Skeletal muscle tissue (tissue), 4 donors: ENCODE results near the gene CELF4. TPM values are rescaled to one million over a fixed set of nuclear protein-coding genes. Genes with fewer than 3 reads are reported as not detected.
A peak's percentile ranks its signal among the peaks of the same experiment; 100 is the strongest.

ENCODE experiments used
- H3K27ac ChIP-seq: one replicate; pipeline ENCODE4 v1.7.0; 2013; ENCODE audit warnings: mild to moderate bottlenecking, low read depth, low read length, inconsistent platforms
- H3K27me3 ChIP-seq, 3 donors: one replicate each; pipeline ENCODE4 v1.7.0; 2013; ENCODE audit warnings: low read length in 3 of 3; ENCODE audit not compliant: control insufficient read depth in 3 of 3, insufficient read depth in 3 of 3
- H3K36me3 ChIP-seq, 3 donors: one replicate each; pipeline ENCODE4 v1.7.0; 2013; ENCODE audit warnings: low read length in 3 of 3; ENCODE audit not compliant: control insufficient read depth in 3 of 3, insufficient read depth in 3 of 3
- H3K4me1 ChIP-seq, 3 donors: one replicate each; pipeline ENCODE4 v1.7.0; 2013; ENCODE audit warnings: low read length in 3 of 3, mild to moderate bottlenecking in 3 of 3; ENCODE audit not compliant: control insufficient read depth in 3 of 3, insufficient read depth in 3 of 3
- H3K4me3 ChIP-seq, 3 donors: one replicate each; pipeline ENCODE4 v1.7.0; 2013; ENCODE audit warnings: low read length in 3 of 3
- H3K9ac ChIP-seq, 3 donors: one replicate each; pipeline ENCODE4 v1.7.0; 2013; ENCODE audit warnings: low read length in 3 of 3, mild to moderate bottlenecking in 3 of 3, moderate library complexity in 2 of 3, low read depth in 1 of 3
- H3K9me3 ChIP-seq, 3 donors: one replicate each; pipeline ENCODE4 v1.7.0; 2013; ENCODE audit warnings: low read length in 3 of 3; ENCODE audit not compliant: control insufficient read depth in 3 of 3
- total RNA-seq: library from RNA; depleted of rRNA; stranded (reverse); fragments of >200 nt; gene quantifications from one replicate; pipeline ENCODE4 v1.2.3, GENCODE V29; 2014
- donor health status: Osteomylitis.

Gene CELF4
- not detected for total RNA-seq

- H3K27ac ChIP-seq: no peak within 1 kb of the TSS
- H3K9ac ChIP-seq: peak within 1 kb of the TSS in 2 of 3 donors; percentile 38 to 54
- peak within 1 kb of the TSS; percentile 68 to 75 (median 73) for H3K4me3 ChIP-seq
- peaks cover 16 to 22% (median 20%) of the 10 kb centered on the region in 3 donors for H3K4me1 ChIP-seq
- H3K27me3 ChIP-seq: peaks cover 50 to 76% (median 57%) of the 10 kb centered on the region in 3 donors
- no peaks in the 10 kb centered on the region for H3K36me3 ChIP-seq
- H3K9me3 ChIP-seq: no peaks in the 10 kb centered on the region
Observed at GRCh38 chr18:37565101-37565976, at the start of gene CELF4. Gene CELF4, minus strand, starts transcription at chr18:37565798.

- Histone ChIP-seq H3K9ac (no peak overlapping the region), H3K4me3 (no peak overlapping the region), H3K36me3 (no peaks in the 10 kb centered on the region), H3K27me3 (peaks cover 0 to 13% (median 0%) of the 10 kb centered on the region in 3 donors), H3K4me1 (no peaks in the 10 kb centered on the region), H3K9me3 (no peaks in the 10 kb centered on the region), H3K27ac (no peak overlapping the region)
Observed at GRCh38 chr18:37613253-37613565, 47.6 kb upstream of the CELF4 start.

GRCh38 chr18:37612524-37613252 is 47.1 kb upstream of the CELF4 start:
- no peak overlapping the region for H3K9ac ChIP-seq
- H3K27me3 ChIP-seq: peaks cover 0 to 13% (median 0%) of the 10 kb centered on the region in 3 donors
- no peaks in the 10 kb centered on the region for H3K36me3 ChIP-seq
- no peaks in the 10 kb centered on the region for H3K4me1 ChIP-seq
- no peak overlapping the region for H3K4me3 ChIP-seq
- no peaks in the 10 kb centered on the region for H3K9me3 ChIP-seq
- H3K27ac ChIP-seq: no peak overlapping the region

DNA sequence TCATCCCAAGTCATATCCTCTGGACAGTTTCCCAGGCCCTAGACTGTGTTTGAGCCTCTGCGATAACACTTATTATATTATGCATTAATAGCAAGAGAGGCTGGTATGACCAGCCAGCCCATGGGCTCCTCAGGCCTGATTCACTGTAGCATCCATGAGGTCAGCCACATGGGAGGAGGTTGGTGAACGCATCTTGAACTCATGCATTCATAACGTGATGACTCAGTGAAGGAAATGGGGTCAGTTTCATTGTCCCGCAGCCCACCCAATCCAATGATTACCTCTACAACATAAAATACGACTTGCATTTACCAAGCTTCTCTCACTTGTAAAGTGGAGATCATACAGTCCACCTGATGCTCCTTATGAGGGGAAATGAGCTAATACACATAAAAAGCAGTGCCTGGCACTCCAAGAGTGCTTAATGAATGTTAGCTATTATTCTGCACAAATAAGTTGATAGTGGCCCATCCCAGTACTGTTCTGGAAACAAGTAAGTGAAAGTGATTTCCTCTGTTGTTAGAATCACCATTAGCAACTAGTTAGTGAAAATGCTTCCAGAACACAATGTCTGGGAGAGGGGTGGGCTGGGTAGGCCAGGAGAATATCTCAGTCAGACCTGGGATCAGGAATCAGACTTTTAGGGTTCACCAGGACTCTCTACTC is 46.1 kb upstream of the CELF4 start:
- no peak overlapping the region for H3K9ac ChIP-seq
- H3K4me1 ChIP-seq: no peaks in the 10 kb centered on the region
- no peaks in the 10 kb centered on the region for H3K9me3 ChIP-seq
- H3K27me3 ChIP-seq: peaks cover 0 to 13% (median 0%) of the 10 kb centered on the region in 3 donors
- no peak overlapping the region for H3K27ac ChIP-seq
- H3K36me3 ChIP-seq: no peaks in the 10 kb centered on the region
- H3K4me3 ChIP-seq: no peak overlapping the region

DNA sequence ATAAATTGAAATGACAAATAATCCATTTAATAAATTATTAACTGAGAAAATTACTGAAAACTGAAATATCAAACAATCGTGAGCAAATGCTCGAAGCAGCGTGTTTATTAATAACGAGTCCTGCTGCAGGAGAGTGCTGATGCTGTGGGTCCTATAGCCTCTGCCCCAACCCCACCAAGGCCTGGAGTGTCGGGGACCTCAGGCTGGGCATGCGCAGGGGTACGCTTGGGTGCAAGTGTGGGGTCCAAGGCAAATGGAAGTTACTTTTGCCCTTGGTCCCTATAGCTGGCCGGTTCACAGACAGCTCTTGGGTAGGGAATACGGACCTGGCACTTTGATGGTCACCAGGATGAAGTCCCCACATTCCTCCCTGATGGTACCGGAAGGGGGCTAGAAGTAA is 43.3 kb upstream of the CELF4 start:
- H3K36me3 ChIP-seq: no peaks in the 10 kb centered on the region
- H3K27ac ChIP-seq: no peak overlapping the region
- H3K4me1 ChIP-seq: no peaks in the 10 kb centered on the region
- H3K27me3 ChIP-seq: peaks cover 0 to 13% (median 0%) of the 10 kb centered on the region in 3 donors
- H3K9me3 ChIP-seq: no peaks in the 10 kb centered on the region
- no peak overlapping the region for H3K4me3 ChIP-seq
- H3K9ac ChIP-seq: no peak overlapping the region

GRCh38 chr18:37607281-37607680 is 41.7 kb upstream of the CELF4 start:
- Histone ChIP-seq H3K27ac (no peak overlapping the region), H3K9ac (no peak overlapping the region), H3K36me3 (no peaks in the 10 kb centered on the region), H3K9me3 (no peaks in the 10 kb centered on the region), H3K4me1 (no peaks in the 10 kb centered on the region), H3K27me3 (peaks cover 0 to 7% (median 0%) of the 10 kb centered on the region in 3 donors), H3K4me3 (no peak overlapping the region)

GRCh38 chr18:37604032-37604431 is 38.4 kb upstream of the CELF4 start:
- no peaks in the 10 kb centered on the region for H3K36me3 ChIP-seq
- H3K9me3 ChIP-seq: no peaks in the 10 kb centered on the region
- H3K4me3 ChIP-seq: no peak overlapping the region
- no peak overlapping the region for H3K9ac ChIP-seq
- no peaks in the 10 kb centered on the region for H3K27me3 ChIP-seq
- H3K4me1 ChIP-seq: no peaks in the 10 kb centered on the region
- no peak overlapping the region for H3K27ac ChIP-seq

GRCh38 chr18:37598966-37599896 is 33.6 kb upstream of the CELF4 start:
- H3K36me3 ChIP-seq: no peaks in the 10 kb centered on the region
- no peak overlapping the region for H3K27ac ChIP-seq
- H3K4me1 ChIP-seq: no peaks in the 10 kb centered on the region
- no peak overlapping the region for H3K9ac ChIP-seq
- no peak overlapping the region for H3K4me3 ChIP-seq
- no peaks in the 10 kb centered on the region for H3K9me3 ChIP-seq
- peaks cover 0 to 2% (median 0%) of the 10 kb centered on the region in 3 donors for H3K27me3 ChIP-seq

DNA sequence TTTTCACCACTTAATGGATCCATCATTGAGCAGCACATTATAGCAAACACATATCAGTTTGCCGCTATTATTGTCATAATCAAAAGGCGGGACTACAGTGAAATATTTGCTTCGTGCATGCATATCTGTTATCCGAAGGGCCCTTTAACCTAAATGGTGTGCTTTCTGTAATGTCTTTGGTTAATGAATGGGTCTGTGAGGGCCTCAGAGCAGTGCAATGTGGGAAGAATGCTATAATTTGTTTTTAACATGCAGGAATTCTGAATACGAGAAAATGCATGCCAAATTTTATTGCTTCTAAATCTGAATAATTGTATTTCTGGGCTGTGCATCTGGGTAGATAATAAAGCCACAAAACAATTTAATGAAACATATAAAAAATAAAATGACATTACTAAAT is 32.8 kb upstream of the CELF4 start:
- H3K27ac ChIP-seq: no peak overlapping the region
- H3K9ac ChIP-seq: no peak overlapping the region
- H3K4me1 ChIP-seq: no peaks in the 10 kb centered on the region
- no peaks in the 10 kb centered on the region for H3K9me3 ChIP-seq
- H3K36me3 ChIP-seq: no peaks in the 10 kb centered on the region
- peaks cover 0 to 2% (median 0%) of the 10 kb centered on the region in 3 donors for H3K27me3 ChIP-seq
- no peak overlapping the region for H3K4me3 ChIP-seq
